Cardiac fibroblast (primary cell): Measurements from ENCODE around the gene ELAVL3.

Source experiments
- DNase-seq, 2 donors: peaks; one replicate each; pipeline versions ENCODE4 v3.0.0 to v3.0.0-alpha.2; 2010; ENCODE audit warnings: low read depth in 2 of 2
- H3K4me3 ChIP-seq, 2 donors: replicated peaks in 1 of 2; 1 replicate in 1 of 2; 2 replicates in 1 of 2; pipeline ENCODE4 v1.5.1; 2011; ENCODE audit warnings: low read depth in 2 of 2, low read length in 2 of 2, mild to moderate bottlenecking in 2 of 2, moderate library complexity in 1 of 2
- CTCF ChIP-seq: IDR thresholded peaks from one replicate; pipeline ENCODE4 v1.5.1; 2011; ENCODE audit warnings: low read depth, mild to moderate bottlenecking, low read length, inconsistent platforms

ELAVL3 gene

GRCh38 chr19:11446271-11446651, 34.6 kb downstream of the ELAVL3 start:
- TF ChIP-seq CTCF, result no peak
- H3K4me3 ChIP-seq, result no peak overlapping the region
- DNase-seq, result no peak

GRCh38 chr19:11445141-11445540, 35.7 kb downstream of the ELAVL3 start:
- DNase-seq, result no peak
- H3K4me3 ChIP-seq, result no peak overlapping the region
- TF ChIP-seq CTCF, result no peak

GRCh38 chr19:11444059-11444458, 36.8 kb downstream of the ELAVL3 start:
- no peak for TF ChIP-seq CTCF
- no peak overlapping the region for H3K4me3 ChIP-seq
- DNase-seq, result no peak

GRCh38 chr19:11437955-11438354, 42.9 kb downstream of the ELAVL3 start:
- no peak for DNase-seq
- no peak overlapping the region for H3K4me3 ChIP-seq
- no peak for TF ChIP-seq CTCF

- peak overlapping the region; percentile 83 to 93 for H3K4me3 ChIP-seq
- TF ChIP-seq CTCF, result no peak
- peak in 1 of 2 donors; percentile 33 for DNase-seq
Observed at GRCh38 chr19:11435833-11436313, 45.0 kb downstream of the ELAVL3 start.

- H3K4me3 ChIP-seq, result peak within 1 kb of the TSS; percentile 83 to 93
- peak; percentile 86 for TF ChIP-seq CTCF
- DNase-seq, result peak; percentile 100
Observed at GRCh38 chr19:11435057-11435832, 45.6 kb downstream of the ELAVL3 start, which contains the start of the genes ODAD3 and PRKCSH. ODAD3 (minus strand) TSS chr19:11435121; CDS start chr19:11435016, 105 bp downstream. PRKCSH (plus strand) TSS chr19:11435635; CDS start chr19:11436118, 483 bp downstream.
